ENCODE results near the gene ZNF253. TPM values are rescaled to one million over a fixed set of nuclear protein-coding genes. Genes with fewer than 3 reads are reported as not detected.
"Not testable (repeated sequence)": the region's sequence is repeated elsewhere in the genome, so short reads cannot be mapped to it uniquely, and the experiment has no call there.

ZNF253 gene
- total and polyA plus RNA-seq, 9 donors: 7.4 to 15.5 (median 11.4) TPM

- no CpG with 5 or more reads among the region's 3 CpGs for WGBS (ENCODE audit: insufficient coverage)
- H3K36me3 ChIP-seq (ENCODE audit: control insufficient read depth, insufficient read depth, low read length): peaks cover 13% of the 10 kb centered on the region
- peaks cover 54% of the 10 kb centered on the region for H3K9me3 ChIP-seq (replicated peaks; ENCODE audit: control insufficient read depth, low read depth, low read length)
- not testable (repeated sequence) for H3K4me3 ChIP-seq (ENCODE audit: low read length); DNase-seq; H3K4me1 ChIP-seq (ENCODE audit: control insufficient read depth, insufficient read depth, low read length); H3K27ac ChIP-seq (ENCODE audit: low read length); H3K27me3 ChIP-seq (ENCODE audit: control insufficient read depth, insufficient read depth, low read length)
These were observed 68.0 kb downstream of the ZNF253 start for GRCh38 chr19:19933432-19934314.

- H3K27ac ChIP-seq (ENCODE audit: low read length): no peak overlapping the region
- H3K27me3 ChIP-seq (ENCODE audit: control insufficient read depth, insufficient read depth, low read length): no peaks in the 10 kb centered on the region
- H3K9me3 ChIP-seq (replicated peaks; ENCODE audit: control insufficient read depth, low read depth, low read length): peaks cover 44% of the 10 kb centered on the region
- H3K36me3 ChIP-seq (ENCODE audit: control insufficient read depth, insufficient read depth, low read length): peaks cover 5% of the 10 kb centered on the region
- H3K4me3 ChIP-seq (ENCODE audit: low read length): no peak overlapping the region
- no peak for DNase-seq
- H3K4me1 ChIP-seq (ENCODE audit: control insufficient read depth, insufficient read depth, low read length): no peaks in the 10 kb centered on the region
- WGBS (ENCODE audit: insufficient coverage): no CpG with 5 or more reads among the region's 2 CpGs
These were observed 71.7 kb downstream of the ZNF253 start for GRCh38 chr19:19937403-19937802.

- H3K4me3 ChIP-seq (ENCODE audit: low read length): no peak overlapping the region
- no peak for DNase-seq
- no peak overlapping the region for H3K27ac ChIP-seq (ENCODE audit: low read length)
- H3K9me3 ChIP-seq (replicated peaks; ENCODE audit: control insufficient read depth, low read depth, low read length): peaks cover 39% of the 10 kb centered on the region
- no CpG with 5 or more reads among the region's 2 CpGs for WGBS (ENCODE audit: insufficient coverage)
- H3K36me3 ChIP-seq (ENCODE audit: control insufficient read depth, insufficient read depth, low read length): peaks cover 5% of the 10 kb centered on the region
- H3K27me3 ChIP-seq (ENCODE audit: control insufficient read depth, insufficient read depth, low read length): no peaks in the 10 kb centered on the region
- H3K4me1 ChIP-seq (ENCODE audit: control insufficient read depth, insufficient read depth, low read length): no peaks in the 10 kb centered on the region
These were observed 72.8 kb downstream of the ZNF253 start for GRCh38 chr19:19938449-19938848.

GRCh38 chr19:19943848-19944582 is 78.3 kb downstream of the ZNF253 start:
- H3K9me3 ChIP-seq (replicated peaks; ENCODE audit: control insufficient read depth, low read depth, low read length): peaks cover 6% of the 10 kb centered on the region
- no peaks in the 10 kb centered on the region for H3K27me3 ChIP-seq (ENCODE audit: control insufficient read depth, insufficient read depth, low read length)
- no peak for DNase-seq
- H3K36me3 ChIP-seq (ENCODE audit: control insufficient read depth, insufficient read depth, low read length): no peaks in the 10 kb centered on the region
- H3K27ac ChIP-seq (ENCODE audit: low read length): no peak overlapping the region
- H3K4me1 ChIP-seq (ENCODE audit: control insufficient read depth, insufficient read depth, low read length): no peaks in the 10 kb centered on the region
- WGBS (ENCODE audit: insufficient coverage): 62% methylated on average over 8 of the region's 8 CpGs
- no peak overlapping the region for H3K4me3 ChIP-seq (ENCODE audit: low read length)

Other genes with a start within 250 kb of the ZNF253 start
- 1.5 TPM for gene PBX4, start 247.2 kb upstream of the ZNF253 start, total RNA-seq
- 1 to 10 TPM; 1.6 to 3.1 (median 2.3) TPM for gene PBX4, start 247.2 kb upstream of the ZNF253 start, polyA plus RNA-seq (ENCODE audit: insufficient read depth in 1 of 8, insufficient read length in 8 of 8, low replicate concordance in 1 of 8)
- 2.2 TPM for gene LPAR2, start 237.7 kb upstream of the ZNF253 start, total RNA-seq
- gene LPAR2, start 237.7 kb upstream of the ZNF253 start, polyA plus RNA-seq (ENCODE audit: insufficient read depth in 1 of 8, insufficient read length in 8 of 8, low replicate concordance in 1 of 8): 10 to 100 TPM in 1 of 8 donors, 1 to 10 TPM in 7; 3.0 to 12.2 (median 6.3) TPM
- 2.0 TPM for gene GMIP, start 222.2 kb upstream of the ZNF253 start, total RNA-seq
- 1 to 10 TPM; 2.3 to 5.1 (median 3.6) TPM for gene GMIP, start 222.2 kb upstream of the ZNF253 start, polyA plus RNA-seq (ENCODE audit: insufficient read depth in 1 of 8, insufficient read length in 8 of 8, low replicate concordance in 1 of 8)
- gene ATP13A1, start 202.2 kb upstream of the ZNF253 start, total RNA-seq: 14.6 TPM
- 10 to 100 TPM; 20.7 to 36.6 (median 27.8) TPM for gene ATP13A1, start 202.2 kb upstream of the ZNF253 start, polyA plus RNA-seq (ENCODE audit: insufficient read depth in 1 of 8, insufficient read length in 8 of 8, low replicate concordance in 1 of 8)
- 5.6 TPM for gene ZNF101, start 197.0 kb upstream of the ZNF253 start, total RNA-seq
- 1 to 10 TPM; 4.6 to 7.6 (median 5.7) TPM for gene ZNF101, start 197.0 kb upstream of the ZNF253 start, polyA plus RNA-seq (ENCODE audit: insufficient read depth in 1 of 8, insufficient read length in 8 of 8, low replicate concordance in 1 of 8)
- gene ZNF14, start 132.8 kb upstream of the ZNF253 start, total RNA-seq: 9.1 TPM
- gene ZNF14, start 132.8 kb upstream of the ZNF253 start, polyA plus RNA-seq (ENCODE audit: insufficient read depth in 1 of 8, insufficient read length in 8 of 8, low replicate concordance in 1 of 8): 1 to 10 TPM; 3.6 to 5.6 (median 4.9) TPM
- gene ZNF506, start 44.1 kb upstream of the ZNF253 start, total RNA-seq: 21.7 TPM
- 10 to 100 TPM; 12.7 to 18.9 (median 14.7) TPM for gene ZNF506, start 44.1 kb upstream of the ZNF253 start, polyA plus RNA-seq (ENCODE audit: insufficient read depth in 1 of 8, insufficient read length in 8 of 8, low replicate concordance in 1 of 8)
- 10.5 TPM for gene ZNF93, start 35.1 kb downstream of the ZNF253 start, total RNA-seq
- gene ZNF93, start 35.1 kb downstream of the ZNF253 start, polyA plus RNA-seq (ENCODE audit: insufficient read depth in 1 of 8, insufficient read length in 8 of 8, low replicate concordance in 1 of 8): 10 to 100 TPM in 4 of 8 donors, 1 to 10 TPM in 4; 8.1 to 11.8 (median 9.8) TPM
- 4.8 TPM for gene ZNF682, start 173.6 kb downstream of the ZNF253 start, total RNA-seq
- gene ZNF682, start 173.6 kb downstream of the ZNF253 start, polyA plus RNA-seq (ENCODE audit: insufficient read depth in 1 of 8, insufficient read length in 8 of 8, low replicate concordance in 1 of 8): 1 to 10 TPM; 3.1 to 8.8 (median 5.6) TPM
- gene ZNF90, start 212.1 kb downstream of the ZNF253 start, total RNA-seq: 2.5 TPM
- gene ZNF90, start 212.1 kb downstream of the ZNF253 start, polyA plus RNA-seq (ENCODE audit: insufficient read depth in 1 of 8, insufficient read length in 8 of 8, low replicate concordance in 1 of 8): 1 to 10 TPM; 3.3 to 7.2 (median 4.9) TPM